Liver (tissue), 9 donors: ENCODE data around the gene MSANTD4. TPM values are rescaled to one million over a fixed set of nuclear protein-coding genes. Genes with fewer than 3 reads are reported as not detected.

Experiments
- DNase-seq: peaks from one replicate; pipeline ENCODE4 v3.0.0-alpha.2; 2017; ENCODE audit warnings: low spot score
- H3K27ac ChIP-seq, 2 donors: one replicate each; pipeline ENCODE4 v1.7.0; 2013; ENCODE audit warnings: inconsistent platforms in 2 of 2, low read length in 2 of 2, control low read depth in 1 of 2, low read depth in 1 of 2, mild to moderate bottlenecking in 1 of 2
- H3K27me3 ChIP-seq, 4 donors: one replicate each; pipeline versions ENCODE4 v1.6.1 to v1.7.0; 2013; ENCODE audit warnings: low read length in 3 of 4, inconsistent platforms in 1 of 4, mild to moderate bottlenecking in 1 of 4, moderate library complexity in 1 of 4; ENCODE audit not compliant: control insufficient read depth in 4 of 4, insufficient read depth in 4 of 4
- H3K36me3 ChIP-seq, 4 donors: one replicate each; pipeline versions ENCODE4 v1.6.1 to v1.7.0; 2013; ENCODE audit warnings: low read length in 3 of 4, mild to moderate bottlenecking in 3 of 4, low read depth in 1 of 4, moderate library complexity in 1 of 4; ENCODE audit not compliant: control insufficient read depth in 4 of 4, insufficient read depth in 3 of 4
- H3K4me1 ChIP-seq, 4 donors: one replicate each; pipeline versions ENCODE4 v1.6.1 to v1.7.0; 2013; ENCODE audit warnings: low read length in 3 of 4, mild to moderate bottlenecking in 3 of 4, moderate library complexity in 1 of 4; ENCODE audit not compliant: control insufficient read depth in 4 of 4, insufficient read depth in 4 of 4
- H3K4me3 ChIP-seq, 3 donors: one replicate each; pipeline versions ENCODE4 v1.6.1 to v1.7.0; 2013; ENCODE audit warnings: low read length in 3 of 3, control low read depth in 1 of 3, low read depth in 1 of 3, mild to moderate bottlenecking in 1 of 3
- H3K9ac ChIP-seq, 2 donors: one replicate each; pipeline ENCODE4 v1.7.0; 2013; ENCODE audit warnings: low read length in 2 of 2, mild to moderate bottlenecking in 2 of 2, moderate library complexity in 2 of 2, control low read depth in 1 of 2, low read depth in 1 of 2
- H3K9me3 ChIP-seq, 4 donors: one replicate each; pipeline versions ENCODE4 v1.6.1 to v1.7.0; 2013; ENCODE audit warnings: low read length in 3 of 4; ENCODE audit not compliant: control insufficient read depth in 4 of 4
- ATF3 ChIP-seq: IDR thresholded peaks from 2 replicates; pipeline ENCODE4 v1.6.1; 2016; ENCODE audit warnings: antibody characterized with exemption
- CTCF ChIP-seq: fragments of 150-350 bp; IDR thresholded peaks from 2 replicates; pipeline ENCODE4 v1.5.1; 2017; ENCODE audit warnings: improper control_type of control experiment, low read depth, low read length; ENCODE audit not compliant: missing input control
- EGR1 ChIP-seq, 2 donors: IDR thresholded peaks; 2 replicates each; pipeline ENCODE4 v1.6.1; 2016 to 2018; ENCODE audit warnings: antibody characterized with exemption in 2 of 2, low read depth in 2 of 2
- FOXA1 ChIP-seq: IDR thresholded peaks from 2 replicates; pipeline ENCODE4 v1.6.1; 2016; ENCODE audit warnings: antibody characterized with exemption
- FOXA2 ChIP-seq: IDR thresholded peaks from 2 replicates; pipeline ENCODE4 v1.6.1; 2016; ENCODE audit warnings: antibody characterized with exemption
- GABPA ChIP-seq, 2 donors: IDR thresholded peaks in 1 of 2; conservative IDR thresholded peaks in 1 of 2; 2 replicates each; pipeline ENCODE4 v1.6.1; 2016; ENCODE audit warnings: antibody characterized with exemption in 2 of 2, mild to moderate bottlenecking in 1 of 2, moderate library complexity in 1 of 2
- HNF4A ChIP-seq, 2 donors: conservative IDR thresholded peaks; 2 replicates each; pipeline ENCODE4 v1.6.1; 2016; ENCODE audit warnings: antibody characterized with exemption in 2 of 2, mild to moderate bottlenecking in 2 of 2
- HNF4G ChIP-seq: IDR thresholded peaks from 2 replicates; pipeline ENCODE4 v1.6.1; 2016; ENCODE audit warnings: antibody characterized with exemption
- MAX ChIP-seq: IDR thresholded peaks from 2 replicates; pipeline ENCODE4 v1.6.1; 2016; ENCODE audit warnings: antibody characterized with exemption
- NR2F2 ChIP-seq: IDR thresholded peaks from 2 replicates; pipeline ENCODE4 v1.6.1; 2016; ENCODE audit warnings: antibody characterized with exemption
- RAD21 ChIP-seq, 2 donors: IDR thresholded peaks; 2 replicates each; pipeline ENCODE4 v1.6.1; 2016; ENCODE audit warnings: antibody characterized with exemption in 2 of 2, mild to moderate bottlenecking in 2 of 2
- REST ChIP-seq: IDR thresholded peaks from 2 replicates; pipeline ENCODE4 v1.6.1; 2016; ENCODE audit warnings: antibody characterized with exemption, mild to moderate bottlenecking
- RXRA ChIP-seq, 2 donors: IDR thresholded peaks; 2 replicates each; pipeline ENCODE4 v1.6.1; 2017 to 2018; ENCODE audit warnings: antibody characterized with exemption in 2 of 2, mild to moderate bottlenecking in 1 of 2
- SP1 ChIP-seq: IDR thresholded peaks from 2 replicates; pipeline ENCODE4 v1.6.1; 2018; ENCODE audit warnings: antibody characterized with exemption, mild to moderate bottlenecking
- TAF1 ChIP-seq: conservative IDR thresholded peaks from 2 replicates; pipeline ENCODE4 v1.6.1; 2016; ENCODE audit warnings: antibody characterized with exemption, mild to moderate bottlenecking
- YY1 ChIP-seq: IDR thresholded peaks from 2 replicates; pipeline ENCODE4 v1.6.1; 2016; ENCODE audit warnings: antibody characterized with exemption, mild to moderate bottlenecking
- ZBTB33 ChIP-seq: IDR thresholded peaks from 2 replicates; pipeline ENCODE4 v1.6.1; 2016; ENCODE audit warnings: antibody characterized with exemption
- WGBS: extraction: QIAGEN DNeasy Blood & Tissue Kit; methylation state at CpG from one replicate; pipeline ENCODE4 v1.1.7; 2013; 5-methylcytosine and 5-hydroxymethylcytosine counted together
- polyA plus RNA-seq, 2 donors: library from polyadenylated mRNA; stranded (reverse) in 1 of 2; unstranded in 1 of 2; fragments of 200-250 nt in 1 of 2; fragments of >200 nt in 1 of 2; fragmentation: Nextera tagmentation in 1 of 2; extraction: Ambion mirVana in 1 of 2; gene quantifications; one replicate each; pipeline versions ENCODE4 v1.2.1 to v1.2.3, GENCODE V29; 2013 to 2015
- total RNA-seq, 2 donors: library from RNA; depleted of rRNA; stranded (reverse); fragments of >200 nt; gene quantifications; one replicate each; pipeline ENCODE4 v1.2.3, GENCODE V29; 2014
- donor health status: healthy.
- donor health status: healthy.
- donor health status: healthy.
- donor health status: healthy.
- donor health status: healthy.

MSANTD4 gene
- total and polyA plus RNA-seq, 4 donors, result 2.1 to 8.7 (median 5.7) TPM

GRCh38 chr11:106049727-106050476 is 27.9 kb upstream of the MSANTD4 start:
- Histone ChIP-seq H3K27ac (no peak overlapping the region), H3K4me1 (no peaks in the 10 kb centered on the region), H3K9ac (no peak overlapping the region), H3K36me3 (no peaks in the 10 kb centered on the region), H3K27me3 (no peaks in the 10 kb centered on the region), H3K9me3 (no peaks in the 10 kb centered on the region), H3K4me3 (no peak overlapping the region)
- TF ChIP-seq REST (no peak), NR2F2 (no peak), MAX (no peak), CTCF (no peak), TAF1 (no peak), ZBTB33 (no peak), FOXA2 (no peak), SP1 (no peak), ATF3 (no peak), FOXA1 (no peak), EGR1 (IDR thresholded peaks at IDR 0.05; ENCODE audit: low read depth in 2 of 2) (no peak), GABPA (IDR thresholded peaks at IDR 0.05 in 1 of 2, conservative IDR thresholded peaks at IDR 0.05 in 1 of 2) (no peak), HNF4G (no peak)
- 82% methylated on average over 5 of the region's 5 CpGs for WGBS
- DNase-seq, result no peak

GRCh38 chr11:106047631-106048030 is 25.6 kb upstream of the MSANTD4 start:
- H3K4me1 ChIP-seq, result no peaks in the 10 kb centered on the region
- no peak overlapping the region for H3K9ac ChIP-seq
- TF ChIP-seq CTCF (no peak), RXRA (IDR thresholded peaks at IDR 0.05) (no peak), EGR1 (IDR thresholded peaks at IDR 0.05; ENCODE audit: low read depth in 2 of 2) (no peak), HNF4G (no peak), HNF4A (conservative IDR thresholded peaks at IDR 0.05) (no peak), FOXA1 (no peak), RAD21 (IDR thresholded peaks at IDR 0.05) (no peak), ZBTB33 (no peak), YY1 (no peak)
- no peak for DNase-seq
- no peaks in the 10 kb centered on the region for H3K36me3 ChIP-seq
- no peak overlapping the region for H3K4me3 ChIP-seq
- H3K9me3 ChIP-seq, result no peaks in the 10 kb centered on the region
- no peak overlapping the region for H3K27ac ChIP-seq
- H3K27me3 ChIP-seq, result no peaks in the 10 kb centered on the region
